Endothelial cell of umbilical vein (primary cell): ENCODE measurements around the gene BNIP5. TPM values are rescaled to one million over a fixed set of nuclear protein-coding genes. Genes with fewer than 3 reads are reported as not detected.

Source experiments
- Bru-seq: library from RNA; stranded (reverse); fragments of 400-500 nt; gene quantifications from one replicate; lab custom pipeline; 2021; lab: Mats Ljungman, UMichigan
- BruChase-seq, 2 experiments: library from RNA; stranded (reverse); fragments of 400-500 nt; gene quantifications; one replicate each; lab custom pipeline; 2021; lab: Mats Ljungman, UMichigan
- BruUV-seq: library from RNA; stranded (reverse); fragments of 400-500 nt; replicated peaks from 2 replicates; lab custom pipeline; 2021; lab: Mats Ljungman, UMichigan
- CTCF ChIA-PET: fragments of 300-600, 350-600 bp; sonication (Branson Sonifier 250); formaldehyde crosslinking; loops from one replicate; lab custom pipeline; 2021; ENCODE audit warnings: antibody characterized with exemption, inconsistent platforms; lab: Charles Lee
- POLR2A ChIA-PET: fragments of 300-600, 350-600 bp; sonication (Branson Sonifier 250); formaldehyde crosslinking; loops from one replicate; lab custom pipeline; 2021; ENCODE audit warnings: antibody characterized with exemption, inconsistent platforms; lab: Charles Lee
- DNase-seq: peaks from one replicate; pipeline ENCODE4 v3.0.0-alpha.2; 2011; ENCODE audit warnings: low read depth, low spot score
- FAIRE-seq: peaks from 2 replicates; lab custom pipeline; 2011; peaks lifted over from hg19 to GRCh38; lab: Jason Lieb, UNC
- H2AFZ ChIP-seq: 2 replicates; pipeline ENCODE4 v1.6.0; 2012; ENCODE audit warnings: low read depth, low read length, control low read depth, inconsistent platforms
- H3K27ac ChIP-seq: 2 replicates; pipeline ENCODE4 v1.5.1; 2011; ENCODE audit warnings: low read depth, mild to moderate bottlenecking, control low read depth, low read length, moderate library complexity; ENCODE audit not compliant: insufficient read depth
- H3K27me3 ChIP-seq, 2 experiments: 2 replicates each; pipeline versions ENCODE4 v1.6.0 to v1.6.1; 2011; ENCODE audit warnings: low read length in 2 of 2, mixed read lengths in 1 of 2; ENCODE audit not compliant: control insufficient read depth in 2 of 2, insufficient read depth in 2 of 2
- H3K36me3 ChIP-seq, 2 experiments: 2 replicates in 1 of 2; 3 replicates in 1 of 2; pipeline ENCODE4 v1.5.1; 2011; ENCODE audit warnings: low read length in 2 of 2, mild to moderate bottlenecking in 1 of 2, moderate library complexity in 1 of 2; ENCODE audit not compliant: control insufficient read depth in 2 of 2, insufficient read depth in 2 of 2; ENCODE audit errors: extremely low read depth in 1 of 2
- H3K4me1 ChIP-seq: 3 replicates; pipeline ENCODE4 v1.5.1; 2011; ENCODE audit warnings: mild to moderate bottlenecking, low read length; ENCODE audit not compliant: control insufficient read depth, insufficient read depth; ENCODE audit errors: extremely low read depth
- H3K4me2 ChIP-seq: 2 replicates; pipeline ENCODE4 v1.6.1; 2011; ENCODE audit warnings: low read length, control low read depth, mixed read lengths; ENCODE audit not compliant: insufficient read depth
- H3K4me3 ChIP-seq, 3 experiments: fragments of 200-600 bp in 1 of 3; sonication (generic), shearing (Covaris generic) in 1 of 3; replicated peaks in 1 of 3; 2 replicates each; pipeline ENCODE4 v1.5.1; 2011 to 2016; ENCODE audit warnings: control low read depth in 3 of 3, low read length in 3 of 3, mild to moderate bottlenecking in 2 of 3, inconsistent platforms in 1 of 3, low read depth in 1 of 3, moderate library complexity in 1 of 3; ENCODE audit not compliant: insufficient read depth in 1 of 3
- H3K79me2 ChIP-seq: 2 replicates; pipeline ENCODE4 v1.6.0; 2012; ENCODE audit warnings: low read length, inconsistent platforms; ENCODE audit not compliant: control insufficient read depth, insufficient read depth
- H3K9ac ChIP-seq: replicated peaks from 2 replicates; pipeline ENCODE3; 2011; ENCODE audit warnings: low read length, control low read depth; ENCODE audit not compliant: insufficient read depth; ENCODE audit errors: extremely low read depth
- H3K9me1 ChIP-seq: replicated peaks from 3 replicates; pipeline ENCODE4 v1.6.0; 2011; ENCODE audit warnings: mild to moderate bottlenecking, low read length; ENCODE audit not compliant: control insufficient read depth, insufficient read depth; ENCODE audit errors: extremely low read depth
- H3K9me3 ChIP-seq: replicated peaks from 2 replicates; pipeline ENCODE4 v1.5.1; 2012; ENCODE audit warnings: low read length, inconsistent platforms; ENCODE audit not compliant: control insufficient read depth, insufficient read depth
- H4K20me1 ChIP-seq: replicated peaks from 2 replicates; pipeline ENCODE3; 2011; ENCODE audit warnings: mild to moderate bottlenecking, low read length; ENCODE audit not compliant: control insufficient read depth, insufficient read depth; ENCODE audit errors: extremely low read depth
- EZH2 ChIP-seq: IDR thresholded peaks from 2 replicates; pipeline ENCODE4 v1.6.1; 2012; ENCODE audit warnings: borderline replicate concordance, low read depth, mild to moderate bottlenecking, moderate library complexity, low read length, inconsistent platforms; ENCODE audit not compliant: severe bottlenecking
- FOS ChIP-seq: IDR thresholded peaks from 2 replicates; pipeline ENCODE4 v1.6.1; 2011; ENCODE audit warnings: mild to moderate bottlenecking, low read length, moderate library complexity, borderline replicate concordance; ENCODE audit not compliant: insufficient read depth
- GATA2 ChIP-seq: IDR thresholded peaks from 2 replicates; pipeline ENCODE4 v1.7.0; 2011; ENCODE audit warnings: low read depth, mild to moderate bottlenecking, moderate library complexity, mixed read lengths, low read length; ENCODE audit not compliant: insufficient read length, insufficient read depth
- JUN ChIP-seq: IDR thresholded peaks from 2 replicates; pipeline ENCODE4 v1.6.1; 2011; ENCODE audit warnings: borderline replicate concordance, low read depth; ENCODE audit not compliant: insufficient read length, insufficient read depth
- MYC ChIP-seq: IDR thresholded peaks from one replicate; pipeline ENCODE4 v1.6.1; 2011; ENCODE audit warnings: mild to moderate bottlenecking, low read depth, low read length
- POLR2A ChIP-seq: IDR thresholded peaks from 2 replicates; pipeline ENCODE4 v1.6.1; 2012; ENCODE audit warnings: low read depth, mild to moderate bottlenecking, control low read depth, low read length
- POLR2AphosphoS5 ChIP-seq: IDR thresholded peaks from 2 replicates; pipeline ENCODE4 v1.6.1; 2012; ENCODE audit warnings: low read depth, mild to moderate bottlenecking, control low read depth, low read length, moderate library complexity; ENCODE audit not compliant: insufficient read depth
- dilution Hi-C: fragments of 300-500 bp; cut with MboI; formaldehyde crosslinking; loops from one replicate; pipeline ENCODE4 v1.15.0; 2019; ENCODE audit warnings: low sequenced_read_pairs; ENCODE audit not compliant: extremely low pct_ligation_motif_present
- intact Hi-C: fragments of 100-400 bp; cut with micrococcal nuclease; formaldehyde crosslinking; loops from one replicate; pipeline ENCODE4 v1.10.0; 2022
- long read RNA-seq: library from polyadenylated mRNA; stranded (forward); transcript quantifications from one replicate; pipeline ENCODE4 v2.0.0, GENCODE V29; 2021
- polyA minus RNA-seq, 3 experiments: library from RNA; depleted of rRNA, polyadenylated mRNA; stranded (reverse); fragments of >200 nt; gene quantifications; 1 replicate in 1 of 3; 2 replicates in 2 of 3; pipeline ENCODE4 v1.2.3, GENCODE V29; 2011
- polyA plus RNA-seq, 4 experiments: library from polyadenylated mRNA; depleted of rRNA in 3 of 4; stranded (reverse) in 3 of 4; unstranded in 1 of 4; fragments of >200 nt; gene quantifications; 2 replicates each; pipeline versions ENCODE4 v1.2.1 to v1.2.3, GENCODE V29; 2011 to 2012; ENCODE audit warnings: missing spikeins in 1 of 4
- total RNA-seq: library from RNA; stranded (reverse); gene quantifications from 2 replicates; pipeline ENCODE4 v1.2.3, GENCODE V29; 2021
- TF ChIP-seq, protein P1 (sequence below), 2 donors: IDR thresholded peaks; 1 replicate in 1 of 2; 2 replicates in 1 of 2; pipeline ENCODE4 v1.5.1; 2011; ENCODE audit warnings: low read length in 2 of 2, mild to moderate bottlenecking in 2 of 2, moderate library complexity in 2 of 2, control low read depth in 1 of 2, inconsistent platforms in 1 of 2, low read depth in 1 of 2; ENCODE audit not compliant: insufficient read depth in 1 of 2; ENCODE audit errors: extremely low read depth in 1 of 2
- TF ChIP-seq, protein P2 (sequence below): IDR thresholded peaks from 2 replicates; pipeline ENCODE4 v1.6.1; 2011; ENCODE audit not compliant: insufficient read depth, insufficient read length

The BNIP5 gene, protein sequence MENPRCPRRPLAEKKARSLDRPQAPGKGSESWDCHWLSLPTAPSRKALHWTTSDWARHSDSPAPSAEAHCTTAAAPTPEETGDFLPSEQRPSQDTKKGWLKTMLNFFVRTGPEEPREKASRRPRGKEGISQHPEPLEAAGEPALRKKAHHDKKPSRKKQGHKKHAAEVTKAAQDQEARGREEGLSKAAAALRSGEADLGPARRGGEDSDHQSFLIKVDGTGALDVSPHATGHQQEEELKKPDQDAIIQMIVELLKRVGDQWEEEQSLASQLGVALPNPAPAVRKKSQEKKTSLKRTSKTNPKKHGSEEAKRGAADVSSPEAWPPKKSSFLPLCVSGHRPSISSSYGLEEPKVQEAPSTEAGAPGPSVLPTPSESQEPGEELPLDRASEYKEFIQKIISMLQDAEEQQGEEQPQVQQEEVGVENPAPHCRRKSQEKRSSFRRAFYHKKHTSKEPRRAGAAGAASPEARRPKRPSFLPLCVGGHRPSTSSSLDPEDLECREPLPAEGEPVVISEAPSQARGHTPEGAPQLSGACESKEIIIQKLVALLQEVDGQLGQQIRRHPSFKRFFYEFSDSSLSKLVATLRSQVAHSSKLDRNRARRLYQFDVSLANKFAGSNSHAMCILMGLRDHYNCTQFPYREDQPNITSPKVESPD
- total RNA-seq (not detected in 2 replicates), polyA plus RNA-seq (not detected in 2 replicates), polyA minus RNA-seq (not detected in 2 replicates), Bru-seq, nascent RNA (not detected), BruChase-seq, experiment 1, labeled RNA remaining after a 6-hour chase (not detected), BruChase-seq, experiment 2, labeled RNA remaining after a 2-hour chase (not detected)
- polyA plus RNA-seq (2011; cell fraction: cytosol; rRNA removed): not detected in 2 replicates
- not detected in 2 replicates for polyA plus RNA-seq (2011; cell fraction: nucleus; rRNA removed)
- not detected in 2 replicates for polyA plus RNA-seq (2012)
- polyA minus RNA-seq (2011; cell fraction: cytosol; rRNA and poly(A)+ RNA removed): not detected
- polyA minus RNA-seq (2011; cell fraction: nucleus; rRNA and poly(A)+ RNA removed): not detected in 2 replicates
- long read RNA-seq: 0 reads

DNA sequence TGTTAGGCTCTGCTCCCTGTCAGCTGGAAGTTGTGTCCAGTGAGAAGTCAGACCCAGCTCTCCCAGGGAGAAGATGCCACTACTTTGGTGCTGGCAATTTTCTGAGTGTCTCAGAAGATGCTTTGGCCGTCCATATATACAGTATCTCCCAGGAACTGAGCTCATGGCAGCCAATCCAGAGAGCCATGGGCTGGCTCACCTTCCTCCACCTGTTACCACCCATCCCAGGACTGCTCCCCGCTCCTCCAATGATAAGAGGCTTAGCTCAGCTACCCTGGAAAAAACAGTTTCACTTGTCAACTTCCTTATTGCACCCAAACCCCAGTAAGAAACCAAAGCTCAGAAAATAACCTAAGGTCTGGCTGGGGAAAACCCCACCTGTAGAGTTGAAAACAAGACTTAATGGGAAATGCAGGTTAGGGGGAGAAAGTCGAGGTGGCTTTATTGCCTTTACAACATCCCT lies at the start of gene BNIP5:
Gene BNIP5, minus strand, starts transcription at position 110 of the 463 bp plus-strand sequence. CDS start 6,198 bp downstream, outside the sequence.
- H2AFZ ChIP-seq: no peak within 1 kb of the TSS
- H3K9me1 ChIP-seq: no peaks in the 10 kb centered on the region
- H3K4me2 ChIP-seq: no peak within 1 kb of the TSS
- no peak within 1 kb of the TSS for H3K9ac ChIP-seq
- no peak for DNase-seq
- H3K79me2 ChIP-seq: no peaks in the 10 kb centered on the region
- TF ChIP-seq, protein P1, sequence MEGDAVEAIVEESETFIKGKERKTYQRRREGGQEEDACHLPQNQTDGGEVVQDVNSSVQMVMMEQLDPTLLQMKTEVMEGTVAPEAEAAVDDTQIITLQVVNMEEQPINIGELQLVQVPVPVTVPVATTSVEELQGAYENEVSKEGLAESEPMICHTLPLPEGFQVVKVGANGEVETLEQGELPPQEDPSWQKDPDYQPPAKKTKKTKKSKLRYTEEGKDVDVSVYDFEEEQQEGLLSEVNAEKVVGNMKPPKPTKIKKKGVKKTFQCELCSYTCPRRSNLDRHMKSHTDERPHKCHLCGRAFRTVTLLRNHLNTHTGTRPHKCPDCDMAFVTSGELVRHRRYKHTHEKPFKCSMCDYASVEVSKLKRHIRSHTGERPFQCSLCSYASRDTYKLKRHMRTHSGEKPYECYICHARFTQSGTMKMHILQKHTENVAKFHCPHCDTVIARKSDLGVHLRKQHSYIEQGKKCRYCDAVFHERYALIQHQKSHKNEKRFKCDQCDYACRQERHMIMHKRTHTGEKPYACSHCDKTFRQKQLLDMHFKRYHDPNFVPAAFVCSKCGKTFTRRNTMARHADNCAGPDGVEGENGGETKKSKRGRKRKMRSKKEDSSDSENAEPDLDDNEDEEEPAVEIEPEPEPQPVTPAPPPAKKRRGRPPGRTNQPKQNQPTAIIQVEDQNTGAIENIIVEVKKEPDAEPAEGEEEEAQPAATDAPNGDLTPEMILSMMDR (IDR thresholded peaks at IDR 0.05; ENCODE audit: extremely low read depth in 1 of 2, insufficient read depth in 1 of 2, low read depth in 1 of 2, low read length in 2 of 2): no peak
- TF ChIP-seq POLR2A: no peak
- TF ChIP-seq, protein P2, sequence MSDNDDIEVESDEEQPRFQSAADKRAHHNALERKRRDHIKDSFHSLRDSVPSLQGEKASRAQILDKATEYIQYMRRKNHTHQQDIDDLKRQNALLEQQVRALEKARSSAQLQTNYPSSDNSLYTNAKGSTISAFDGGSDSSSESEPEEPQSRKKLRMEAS: no peak
- no peak for TF ChIP-seq FOS
- no peak for TF ChIP-seq POLR2AphosphoS5
- TF ChIP-seq JUN: no peak
- TF ChIP-seq EZH2: no peak
- no peak for TF ChIP-seq MYC
- TF ChIP-seq GATA2: no peak
- H3K27ac ChIP-seq: no peak within 1 kb of the TSS
- H3K9me3 ChIP-seq: no peaks in the 10 kb centered on the region
- H3K4me1 ChIP-seq: peaks cover 4% of the 10 kb centered on the region
- peaks cover 59 to 64% of the 10 kb centered on the region in 2 experiments for H3K27me3 ChIP-seq
- H4K20me1 ChIP-seq: no peaks in the 10 kb centered on the region
- no peaks in the 10 kb centered on the region for H3K36me3 ChIP-seq
- BruUV-seq: no TSS peak
- dilution Hi-C loops (no loop called here), intact Hi-C loops (no loop called here)
- no peak for FAIRE-seq
- H3K4me3 ChIP-seq: no peak within 1 kb of the TSS
- CTCF ChIA-PET: interaction anchor here (1.6 to 2.7 kb wide), 2 partner anchors 23 to 34 kb away, joined by 4 to 13 read pairs; no protein-coding TSS in a partner anchor
- POLR2A ChIA-PET: no interaction called here
